CD14-positive monocyte (primary cell): Measurements from ENCODE around the gene ADAMTSL4. TPM values are rescaled to one million over a fixed set of nuclear protein-coding genes. Genes with fewer than 3 reads are reported as not detected.
"Not testable (repeated sequence)": the region's sequence is repeated elsewhere in the genome, so short reads cannot be mapped to it uniquely, and the experiment has no call there.

ENCODE experiments used
- DNase-seq, 3 donors: peaks; one replicate each; pipeline ENCODE4 v3.0.0-alpha.2; 2011 to 2022
- H2AFZ ChIP-seq: 2 replicates; pipeline ENCODE4 v1.6.0; 2012; ENCODE audit warnings: mild to moderate bottlenecking, low read depth, low read length, inconsistent platforms; ENCODE audit not compliant: insufficient read depth, poor library complexity, severe bottlenecking
- H3K27ac ChIP-seq, 2 donors: 1 replicate in 1 of 2; 2 replicates in 1 of 2; pipeline ENCODE4 v1.5.1; 2012 to 2013; ENCODE audit warnings: low read length in 2 of 2, control low read depth in 1 of 2, inconsistent platforms in 1 of 2, low read depth in 1 of 2, mild to moderate bottlenecking in 1 of 2
- H3K27me3 ChIP-seq, 2 donors: one replicate each; pipeline versions ENCODE4 v1.6.0 to v1.6.1; 2011 to 2013; ENCODE audit warnings: low read length in 2 of 2; ENCODE audit not compliant: control insufficient read depth in 2 of 2, insufficient read depth in 2 of 2
- H3K36me3 ChIP-seq, 2 donors: replicated peaks in 1 of 2; 1 replicate in 1 of 2; 2 replicates in 1 of 2; pipeline versions ENCODE4 v1.5.1 to v1.6.1; 2012 to 2013; ENCODE audit warnings: low read length in 2 of 2, control low read depth in 1 of 2, inconsistent platforms in 1 of 2, mild to moderate bottlenecking in 1 of 2; ENCODE audit not compliant: insufficient read depth in 2 of 2, control insufficient read depth in 1 of 2
- H3K4me1 ChIP-seq, 2 donors: 1 replicate in 1 of 2; 2 replicates in 1 of 2; pipeline versions ENCODE4 v1.5.1 to v1.6.1; 2012 to 2013; ENCODE audit warnings: low read length in 2 of 2, control low read depth in 1 of 2, inconsistent platforms in 1 of 2, mild to moderate bottlenecking in 1 of 2, moderate library complexity in 1 of 2; ENCODE audit not compliant: insufficient read depth in 2 of 2, control insufficient read depth in 1 of 2
- H3K4me2 ChIP-seq: replicated peaks from 2 replicates; pipeline ENCODE3; 2012; ENCODE audit warnings: low read length, moderate library complexity, mild to moderate bottlenecking; ENCODE audit not compliant: poor library complexity, severe bottlenecking; ENCODE audit errors: extremely low read depth
- H3K4me3 ChIP-seq, 3 experiments: fragments of 200-600 bp in 1 of 3; sonication (generic) in 1 of 3; replicated peaks in 1 of 3; 1 replicate in 2 of 3; 2 replicates in 1 of 3; pipeline ENCODE4 v1.5.1; 2011 to 2013; ENCODE audit warnings: low read length in 3 of 3, mild to moderate bottlenecking in 3 of 3, control low read depth in 2 of 3, low read depth in 2 of 3, inconsistent platforms in 1 of 3, moderate library complexity in 1 of 3
- H3K79me2 ChIP-seq: 2 replicates; pipeline ENCODE4 v1.6.0; 2012; ENCODE audit warnings: mild to moderate bottlenecking, control low read depth, inconsistent platforms, low read length, moderate library complexity; ENCODE audit not compliant: insufficient read depth
- H3K9ac ChIP-seq: 2 replicates; pipeline ENCODE4 v1.6.0; 2017; ENCODE audit warnings: low read length, mild to moderate bottlenecking; ENCODE audit not compliant: insufficient read depth, poor library complexity, severe bottlenecking
- H3K9me3 ChIP-seq, 2 donors: replicated peaks in 1 of 2; 1 replicate in 1 of 2; 2 replicates in 1 of 2; pipeline versions ENCODE4 v1.5.1 to v1.6.1; 2012 to 2013; ENCODE audit warnings: low read length in 2 of 2, control low read depth in 1 of 2; ENCODE audit not compliant: control insufficient read depth in 1 of 2, insufficient read depth in 1 of 2
- H4K20me1 ChIP-seq: 2 replicates; pipeline ENCODE4 v1.6.0; 2012; ENCODE audit warnings: mild to moderate bottlenecking, low read length, control low read depth, moderate library complexity; ENCODE audit not compliant: insufficient read depth
- H3K27ac Mint-ChIP-seq, 7 donors: one replicate each; pipeline ENCODE4 v1.8.0; 2020; ENCODE audit warnings: mild to moderate bottlenecking in 7 of 7, mixed read lengths in 7 of 7, moderate library complexity in 6 of 7, inconsistent platforms in 2 of 7
- H3K27me3 Mint-ChIP-seq, 3 donors: one replicate each; pipeline ENCODE4 v1.8.0; 2021 to 2022; ENCODE audit warnings: low read depth in 3 of 3, mild to moderate bottlenecking in 3 of 3, mixed read lengths in 3 of 3, moderate library complexity in 3 of 3, inconsistent platforms in 1 of 3
- H3K36me3 Mint-ChIP-seq, 2 donors: one replicate each; pipeline ENCODE4 v1.8.0; 2020; ENCODE audit warnings: mixed read lengths in 2 of 2, inconsistent platforms in 1 of 2, mild to moderate bottlenecking in 1 of 2
- H3K4me1 Mint-ChIP-seq: one replicate; pipeline ENCODE4 v1.8.0; 2020; ENCODE audit warnings: mild to moderate bottlenecking, mixed read lengths
- H3K4me3 Mint-ChIP-seq, 2 donors: one replicate each; pipeline ENCODE4 v1.8.0; 2020; ENCODE audit warnings: mild to moderate bottlenecking in 2 of 2, mixed read lengths in 2 of 2, moderate library complexity in 1 of 2
- H3K9me3 Mint-ChIP-seq, 7 donors: one replicate each; pipeline ENCODE4 v1.8.0; 2020 to 2022; ENCODE audit warnings: mixed read lengths in 7 of 7, mild to moderate bottlenecking in 6 of 7, moderate library complexity in 6 of 7, inconsistent platforms in 2 of 7
- WGBS: methylation state at CpG from one replicate; pipeline ENCODE4 v1.1.5; 2013; ENCODE audit warnings: missing lambda C conversion rate; ENCODE audit not compliant: insufficient coverage; 5-methylcytosine and 5-hydroxymethylcytosine counted together
- intact Hi-C, 2 donors: fragments of 100-400 bp; cut with micrococcal nuclease; formaldehyde crosslinking; loops; one replicate each; pipeline versions ENCODE4 v1.15.0 to v1.15.1; 2023
- polyA plus RNA-seq, 3 donors: library from polyadenylated mRNA; depleted of rRNA in 1 of 3; unstranded in 2 of 3; stranded (reverse) in 1 of 3; fragments of 300-500 nt in 2 of 3; fragments of >200 nt in 1 of 3; fragmentation: Illumina TruSeq in 2 of 3; gene quantifications; 1 replicate in 2 of 3; 2 replicates in 1 of 3; pipeline ENCODE4 v1.2.3, GENCODE V29; 2012 to 2021
- TF ChIP-seq, protein P1 (sequence below): fragments of 200-600 bp; IDR thresholded peaks from one replicate; pipeline ENCODE4 v1.8.0; 2022; ENCODE audit warnings: antibody characterized with exemption, mild to moderate bottlenecking

ADAMTSL4 gene
- polyA plus RNA-seq, 3 donors = 2.5 to 109 (median 2.8) TPM

DNA sequence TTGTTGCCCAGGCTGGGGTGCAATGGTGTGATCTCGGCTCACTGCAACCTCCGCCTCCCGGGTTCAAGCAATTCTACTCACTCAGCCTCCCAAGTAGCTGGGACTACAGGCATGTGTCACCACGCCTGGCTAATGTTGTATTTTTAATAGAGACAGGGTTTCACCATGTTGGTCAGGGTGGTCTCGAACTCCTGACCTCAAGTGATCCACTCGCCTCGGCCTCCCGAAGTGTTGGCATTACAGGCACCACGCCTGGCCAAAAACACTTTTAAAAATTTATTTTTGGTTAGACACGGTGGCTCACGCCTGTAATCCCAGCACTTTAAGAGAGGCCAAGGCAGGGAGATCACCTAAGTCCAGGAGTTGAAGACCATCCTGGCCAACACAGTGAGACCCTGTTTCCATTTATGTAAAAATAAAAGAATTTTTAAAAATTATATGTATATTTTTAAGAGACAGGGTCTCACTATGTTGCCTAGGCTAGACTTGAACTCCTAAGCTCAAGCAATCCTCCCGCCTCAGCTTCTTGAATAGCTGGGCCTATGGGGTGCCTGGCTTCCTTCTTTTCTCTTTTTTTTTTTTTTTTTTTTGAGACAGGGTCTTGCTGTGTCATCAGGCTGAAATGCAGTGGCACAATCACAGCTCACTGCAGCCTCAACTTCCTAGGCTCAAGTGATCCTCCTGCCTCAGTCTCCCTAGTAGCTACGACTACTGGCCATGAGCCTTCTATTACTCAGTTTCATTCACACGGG, 16.2 kb downstream of the ADAMTSL4 start:
- not testable (repeated sequence) for H3K9me3 ChIP-seq, H2AFZ ChIP-seq, H3K9me3 Mint-ChIP-seq, H3K4me3 ChIP-seq, H3K9ac ChIP-seq, H3K4me3 Mint-ChIP-seq, H3K27me3 Mint-ChIP-seq, H3K27ac ChIP-seq, H3K4me2 ChIP-seq, H3K27me3 ChIP-seq
- 91% methylated on average over 9 of the region's 14 CpGs for WGBS
- Histone ChIP-seq H4K20me1 (peaks cover 98% of the 10 kb centered on the region), H3K4me1 (peaks cover 95 to 100% of the 10 kb centered on the region in 2 donors), H3K79me2 (peaks cover 84% of the 10 kb centered on the region), H3K36me3 (peaks cover 0 to 15% of the 10 kb centered on the region in 2 donors)
- Mint-ChIP-seq H3K4me1 (peaks cover 90% of the 10 kb centered on the region), H3K36me3 (peaks cover 38 to 53% of the 10 kb centered on the region in 2 donors), H3K27ac (peak overlapping the region in 6 of 7 donors; percentile 72 to 84 (median 76))
- intact Hi-C loops = loop anchor here in 1 of 2 donors (1.0 kb wide), 1 partner anchor 12 kb away; no protein-coding TSS in a partner anchor
- DNase-seq = peak in 2 of 3 donors; percentile 34 to 61

DNA sequence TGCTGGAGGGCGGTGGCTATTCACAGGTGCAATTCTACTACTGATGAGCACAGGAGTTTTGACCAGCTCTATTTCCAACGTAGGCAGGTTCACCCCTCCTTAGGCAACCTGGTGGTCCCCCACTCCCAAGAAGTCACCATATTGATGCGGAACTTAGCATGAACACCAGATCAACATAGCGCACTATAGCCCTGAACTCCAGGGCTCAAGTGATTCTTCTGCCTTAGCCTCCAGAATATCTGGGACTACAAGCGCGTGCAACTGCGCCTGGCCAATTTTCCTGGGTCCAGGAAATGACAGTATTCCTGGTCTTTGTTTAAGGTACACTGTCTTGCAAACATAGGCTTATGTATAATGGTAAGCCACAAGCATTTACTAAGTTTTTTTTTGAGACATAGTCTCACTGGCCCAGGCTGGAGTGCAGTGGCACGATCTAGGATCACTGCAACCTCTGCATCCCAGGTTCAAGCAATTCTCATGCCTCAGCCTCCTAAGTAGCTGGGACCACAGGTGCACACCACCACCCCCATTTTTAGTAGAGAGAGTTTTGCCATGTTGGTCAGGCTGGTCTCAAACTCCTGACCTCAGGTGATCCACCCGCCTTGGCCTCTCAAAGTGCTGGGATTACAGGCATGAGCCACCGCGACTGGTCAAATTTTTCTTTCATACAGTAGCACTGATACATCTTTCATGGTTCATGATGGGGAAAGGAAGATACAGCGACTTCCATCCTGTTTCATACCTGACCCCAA, 17.6 kb downstream of the ADAMTSL4 start:
- Histone ChIP-seq H3K4me1 (peaks cover 90 to 100% of the 10 kb centered on the region in 2 donors), H3K79me2 (peaks cover 95% of the 10 kb centered on the region), H3K36me3 (peaks cover 8 to 23% of the 10 kb centered on the region in 2 donors), H3K4me2 (peak overlapping the region; percentile 76), H4K20me1 (peaks cover 98% of the 10 kb centered on the region), H3K27ac (peak overlapping the region; percentile 66 to 75), H3K4me3 (peak overlapping the region in 1 of 3 experiments; percentile 69), H2AFZ (no peak overlapping the region), H3K9ac (no peak overlapping the region), H3K9me3 (no peaks in the 10 kb centered on the region), H3K27me3 (no peaks in the 10 kb centered on the region)
- Mint-ChIP-seq H3K27me3 (peaks cover 0 to 3% (median 0%) of the 10 kb centered on the region in 3 donors), H3K4me3 (peak overlapping the region; percentile 50 to 82), H3K4me1 (peaks cover 91% of the 10 kb centered on the region), H3K9me3 (peaks cover 0 to 2% (median 0%) of the 10 kb centered on the region in 7 donors), H3K27ac (peak overlapping the region; percentile 91 to 93 (median 92)), H3K36me3 (peaks cover 44 to 63% of the 10 kb centered on the region in 2 donors)
- WGBS = 100% methylated on average over 1 of the region's 12 CpGs
- peak in 1 of 3 donors; percentile 21 for DNase-seq
- intact Hi-C loops = no loop called here
- TF ChIP-seq, protein P1, sequence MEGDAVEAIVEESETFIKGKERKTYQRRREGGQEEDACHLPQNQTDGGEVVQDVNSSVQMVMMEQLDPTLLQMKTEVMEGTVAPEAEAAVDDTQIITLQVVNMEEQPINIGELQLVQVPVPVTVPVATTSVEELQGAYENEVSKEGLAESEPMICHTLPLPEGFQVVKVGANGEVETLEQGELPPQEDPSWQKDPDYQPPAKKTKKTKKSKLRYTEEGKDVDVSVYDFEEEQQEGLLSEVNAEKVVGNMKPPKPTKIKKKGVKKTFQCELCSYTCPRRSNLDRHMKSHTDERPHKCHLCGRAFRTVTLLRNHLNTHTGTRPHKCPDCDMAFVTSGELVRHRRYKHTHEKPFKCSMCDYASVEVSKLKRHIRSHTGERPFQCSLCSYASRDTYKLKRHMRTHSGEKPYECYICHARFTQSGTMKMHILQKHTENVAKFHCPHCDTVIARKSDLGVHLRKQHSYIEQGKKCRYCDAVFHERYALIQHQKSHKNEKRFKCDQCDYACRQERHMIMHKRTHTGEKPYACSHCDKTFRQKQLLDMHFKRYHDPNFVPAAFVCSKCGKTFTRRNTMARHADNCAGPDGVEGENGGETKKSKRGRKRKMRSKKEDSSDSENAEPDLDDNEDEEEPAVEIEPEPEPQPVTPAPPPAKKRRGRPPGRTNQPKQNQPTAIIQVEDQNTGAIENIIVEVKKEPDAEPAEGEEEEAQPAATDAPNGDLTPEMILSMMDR = no peak
